GM23338 (cell line): ENCODE measurements around the gene ADAMTS14. TPM values are rescaled to one million over a fixed set of nuclear protein-coding genes. Genes with fewer than 3 reads are reported as not detected.

Experiments used
- CREB1 ChIP-seq: fragments of 250-450 bp; sonication (Bioruptor Pico); IDR thresholded peaks from 2 replicates; pipeline ENCODE4 v1.5.0; 2020; ENCODE audit warnings: low read depth, mild to moderate bottlenecking, moderate library complexity
- JUNB ChIP-seq: IDR thresholded peaks from one replicate; pipeline ENCODE4 v1.6.1; 2016; ENCODE audit warnings: antibody characterized with exemption; ENCODE audit not compliant: unreplicated experiment
- REST ChIP-seq: IDR thresholded peaks from one replicate; pipeline ENCODE4 v1.6.1; 2018; ENCODE audit warnings: antibody characterized with exemption; ENCODE audit not compliant: unreplicated experiment
- ZNF114 ChIP-seq: fragments of 250-450 bp; sonication (Bioruptor Pico); IDR thresholded peaks from 2 replicates; pipeline ENCODE4 v1.5.0; 2020; ENCODE audit warnings: mild to moderate bottlenecking, moderate library complexity
- polyA plus RNA-seq: library from polyadenylated mRNA; unstranded; fragments of >200 nt; fragmentation: Nextera tagmentation; extraction: Ambion mirVana; gene quantifications from 2 replicates; pipeline ENCODE4 v1.2.1, GENCODE V29; 2016
- total RNA-seq: library from RNA; depleted of rRNA; stranded (reverse); fragments of >200 nt; shearing (Covaris generic); gene quantifications from 2 replicates; pipeline ENCODE4 v1.2.3, GENCODE V29; 2014
- TF ChIP-seq, protein P1 (sequence below): fragments of 250-450 bp; sonication (Bioruptor Pico); IDR thresholded peaks from 2 replicates; pipeline ENCODE4 v1.5.0; 2020; ENCODE audit warnings: mild to moderate bottlenecking, moderate library complexity
- TF ChIP-seq, protein P2 (sequence below): IDR thresholded peaks from 2 replicates; pipeline ENCODE4 v1.6.1; 2016; ENCODE audit warnings: antibody characterized with exemption

The ADAMTS14 gene
- total and polyA plus RNA-seq, 2 experiments from 2014 or later = 1.9 to 2.1 TPM

- TF ChIP-seq, protein P1, sequence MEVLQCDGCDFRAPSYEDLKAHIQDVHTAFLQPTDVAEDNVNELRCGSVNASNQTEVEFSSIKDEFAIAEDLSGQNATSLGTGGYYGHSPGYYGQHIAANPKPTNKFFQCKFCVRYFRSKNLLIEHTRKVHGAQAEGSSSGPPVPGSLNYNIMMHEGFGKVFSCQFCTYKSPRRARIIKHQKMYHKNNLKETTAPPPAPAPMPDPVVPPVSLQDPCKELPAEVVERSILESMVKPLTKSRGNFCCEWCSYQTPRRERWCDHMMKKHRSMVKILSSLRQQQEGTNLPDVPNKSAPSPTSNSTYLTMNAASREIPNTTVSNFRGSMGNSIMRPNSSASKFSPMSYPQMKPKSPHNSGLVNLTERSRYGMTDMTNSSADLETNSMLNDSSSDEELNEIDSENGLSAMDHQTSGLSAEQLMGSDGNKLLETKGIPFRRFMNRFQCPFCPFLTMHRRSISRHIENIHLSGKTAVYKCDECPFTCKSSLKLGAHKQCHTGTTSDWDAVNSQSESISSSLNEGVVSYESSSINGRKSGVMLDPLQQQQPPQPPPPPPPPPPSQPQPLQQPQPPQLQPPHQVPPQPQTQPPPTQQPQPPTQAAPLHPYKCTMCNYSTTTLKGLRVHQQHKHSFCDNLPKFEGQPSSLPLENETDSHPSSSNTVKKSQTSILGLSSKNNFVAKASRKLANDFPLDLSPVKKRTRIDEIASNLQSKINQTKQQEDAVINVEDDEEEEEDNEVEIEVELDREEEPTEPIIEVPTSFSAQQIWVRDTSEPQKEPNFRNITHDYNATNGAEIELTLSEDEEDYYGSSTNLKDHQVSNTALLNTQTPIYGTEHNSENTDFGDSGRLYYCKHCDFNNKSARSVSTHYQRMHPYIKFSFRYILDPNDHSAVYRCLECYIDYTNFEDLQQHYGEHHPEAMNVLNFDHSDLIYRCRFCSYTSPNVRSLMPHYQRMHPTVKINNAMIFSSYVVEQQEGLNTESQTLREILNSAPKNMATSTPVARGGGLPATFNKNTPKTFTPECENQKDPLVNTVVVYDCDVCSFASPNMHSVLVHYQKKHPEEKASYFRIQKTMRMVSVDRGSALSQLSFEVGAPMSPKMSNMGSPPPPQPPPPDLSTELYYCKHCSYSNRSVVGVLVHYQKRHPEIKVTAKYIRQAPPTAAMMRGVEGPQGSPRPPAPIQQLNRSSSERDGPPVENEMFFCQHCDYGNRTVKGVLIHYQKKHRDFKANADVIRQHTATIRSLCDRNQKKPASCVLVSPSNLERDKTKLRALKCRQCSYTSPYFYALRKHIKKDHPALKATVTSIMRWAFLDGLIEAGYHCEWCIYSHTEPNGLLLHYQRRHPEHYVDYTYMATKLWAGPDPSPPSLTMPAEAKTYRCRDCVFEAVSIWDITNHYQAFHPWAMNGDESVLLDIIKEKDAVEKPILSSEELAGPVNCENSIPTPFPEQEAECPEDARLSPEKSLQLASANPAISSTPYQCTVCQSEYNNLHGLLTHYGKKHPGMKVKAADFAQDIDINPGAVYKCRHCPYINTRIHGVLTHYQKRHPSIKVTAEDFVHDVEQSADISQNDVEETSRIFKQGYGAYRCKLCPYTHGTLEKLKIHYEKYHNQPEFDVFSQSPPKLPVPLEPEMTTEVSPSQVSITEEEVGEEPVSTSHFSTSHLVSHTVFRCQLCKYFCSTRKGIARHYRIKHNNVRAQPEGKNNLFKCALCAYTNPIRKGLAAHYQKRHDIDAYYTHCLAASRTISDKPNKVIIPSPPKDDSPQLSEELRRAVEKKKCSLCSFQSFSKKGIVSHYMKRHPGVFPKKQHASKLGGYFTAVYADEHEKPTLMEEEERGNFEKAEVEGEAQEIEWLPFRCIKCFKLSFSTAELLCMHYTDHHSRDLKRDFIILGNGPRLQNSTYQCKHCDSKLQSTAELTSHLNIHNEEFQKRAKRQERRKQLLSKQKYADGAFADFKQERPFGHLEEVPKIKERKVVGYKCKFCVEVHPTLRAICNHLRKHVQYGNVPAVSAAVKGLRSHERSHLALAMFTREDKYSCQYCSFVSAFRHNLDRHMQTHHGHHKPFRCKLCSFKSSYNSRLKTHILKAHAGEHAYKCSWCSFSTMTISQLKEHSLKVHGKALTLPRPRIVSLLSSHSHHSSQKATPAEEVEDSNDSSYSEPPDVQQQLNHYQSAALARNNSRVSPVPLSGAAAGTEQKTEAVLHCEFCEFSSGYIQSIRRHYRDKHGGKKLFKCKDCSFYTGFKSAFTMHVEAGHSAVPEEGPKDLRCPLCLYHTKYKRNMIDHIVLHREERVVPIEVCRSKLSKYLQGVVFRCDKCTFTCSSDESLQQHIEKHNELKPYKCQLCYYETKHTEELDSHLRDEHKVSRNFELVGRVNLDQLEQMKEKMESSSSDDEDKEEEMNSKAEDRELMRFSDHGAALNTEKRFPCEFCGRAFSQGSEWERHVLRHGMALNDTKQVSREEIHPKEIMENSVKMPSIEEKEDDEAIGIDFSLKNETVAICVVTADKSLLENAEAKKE (CRISPR knock-in tag) = no peak
- TF ChIP-seq CREB1 (no peak), ZNF114 (CRISPR knock-in tag) (no peak), JUNB (no peak), REST (no peak)
- TF ChIP-seq, protein P2, sequence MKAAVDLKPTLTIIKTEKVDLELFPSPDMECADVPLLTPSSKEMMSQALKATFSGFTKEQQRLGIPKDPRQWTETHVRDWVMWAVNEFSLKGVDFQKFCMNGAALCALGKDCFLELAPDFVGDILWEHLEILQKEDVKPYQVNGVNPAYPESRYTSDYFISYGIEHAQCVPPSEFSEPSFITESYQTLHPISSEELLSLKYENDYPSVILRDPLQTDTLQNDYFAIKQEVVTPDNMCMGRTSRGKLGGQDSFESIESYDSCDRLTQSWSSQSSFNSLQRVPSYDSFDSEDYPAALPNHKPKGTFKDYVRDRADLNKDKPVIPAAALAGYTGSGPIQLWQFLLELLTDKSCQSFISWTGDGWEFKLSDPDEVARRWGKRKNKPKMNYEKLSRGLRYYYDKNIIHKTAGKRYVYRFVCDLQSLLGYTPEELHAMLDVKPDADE = no peak
Measured at GRCh38 chr10:70688828-70689227, 16.5 kb downstream of the ADAMTS14 start (continued).
